Measurements from ENCODE around the gene CDH26. TPM values are rescaled to one million over a fixed set of nuclear protein-coding genes. Genes with fewer than 3 reads are reported as not detected.

The CDH26 gene
- total and polyA plus RNA-seq, 2 experiments from 2014 or later = 2.0 TPM

DNA sequence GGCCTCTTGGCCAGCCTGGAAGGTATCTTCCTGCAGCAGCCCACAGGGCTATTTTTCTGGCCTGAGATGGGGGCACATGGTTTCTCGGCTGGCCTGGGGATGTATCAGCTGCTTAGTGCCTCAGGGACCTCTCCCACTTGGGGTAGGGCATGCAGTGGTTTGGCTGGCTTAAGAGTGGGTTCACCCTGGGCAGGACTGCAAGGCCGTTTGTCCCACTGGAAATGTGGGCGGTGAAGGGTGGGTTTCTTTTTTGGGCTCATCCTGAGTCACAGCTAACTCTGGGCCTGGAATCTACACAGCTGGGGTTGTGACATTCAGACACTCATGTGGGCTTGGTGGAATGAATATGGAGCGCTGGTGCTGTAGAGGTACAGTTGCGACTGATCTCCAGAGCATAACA, 62.0 kb downstream of the CDH26 start:
- Mint-ChIP-seq H3K27me3 (ENCODE audit: insufficient read depth, low read depth, poor library complexity) (peaks cover 9% of the 10 kb centered on the region), H3K4me3 (no peak overlapping the region), H3K4me1 (no peaks in the 10 kb centered on the region), H3K36me3 (ENCODE audit: low read depth) (no peaks in the 10 kb centered on the region), H3K27ac (no peak overlapping the region), H3K9me3 (no peaks in the 10 kb centered on the region)
- H3F3A ChIP-seq (replicated peaks; ENCODE audit: low read depth) = no peaks in the 10 kb centered on the region
- H3K4me1 ChIP-seq (ENCODE audit: insufficient read depth) = no peaks in the 10 kb centered on the region
- H3K79me2 ChIP-seq (replicated peaks; ENCODE audit: insufficient read depth) = no peaks in the 10 kb centered on the region
- H3K9me2 ChIP-seq (ENCODE audit: insufficient read depth) = no peaks in the 10 kb centered on the region
- no peaks in the 10 kb centered on the region for H3K36me3 ChIP-seq (ENCODE audit: insufficient read depth)
- H3K4me2 ChIP-seq = no peak overlapping the region
- no peaks in the 10 kb centered on the region for H3K27me3 ChIP-seq (ENCODE audit: insufficient read depth)
- no peak overlapping the region for H3K27ac ChIP-seq (ENCODE audit: low read depth)
- no peaks in the 10 kb centered on the region for H4K20me1 ChIP-seq (replicated peaks; ENCODE audit: insufficient read depth)
- no peak for TF ChIP-seq CREB1 (CRISPR knock-in tag; IDR thresholded peaks at IDR 0.05; ENCODE audit: low read depth)
- TF ChIP-seq JUNB (IDR thresholded peaks at IDR 0.05; ENCODE audit: unreplicated experiment) = no peak
- TF ChIP-seq EZH2 (IDR thresholded peaks at IDR 0.05; ENCODE audit: low read depth, unreplicated experiment) = no peak
- TF ChIP-seq ZNF114 (CRISPR knock-in tag; IDR thresholded peaks at IDR 0.05) = no peak
- TF ChIP-seq, protein P1, sequence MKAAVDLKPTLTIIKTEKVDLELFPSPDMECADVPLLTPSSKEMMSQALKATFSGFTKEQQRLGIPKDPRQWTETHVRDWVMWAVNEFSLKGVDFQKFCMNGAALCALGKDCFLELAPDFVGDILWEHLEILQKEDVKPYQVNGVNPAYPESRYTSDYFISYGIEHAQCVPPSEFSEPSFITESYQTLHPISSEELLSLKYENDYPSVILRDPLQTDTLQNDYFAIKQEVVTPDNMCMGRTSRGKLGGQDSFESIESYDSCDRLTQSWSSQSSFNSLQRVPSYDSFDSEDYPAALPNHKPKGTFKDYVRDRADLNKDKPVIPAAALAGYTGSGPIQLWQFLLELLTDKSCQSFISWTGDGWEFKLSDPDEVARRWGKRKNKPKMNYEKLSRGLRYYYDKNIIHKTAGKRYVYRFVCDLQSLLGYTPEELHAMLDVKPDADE (IDR thresholded peaks at IDR 0.05) = no peak
- TF ChIP-seq ZNF331 (CRISPR knock-in tag; IDR thresholded peaks at IDR 0.05; ENCODE audit: low read depth) = no peak
- TF ChIP-seq EZH2phosphoT487 (IDR thresholded peaks at IDR 0.05; ENCODE audit: unreplicated experiment) = no peak
- no peak for TF ChIP-seq NANOG (IDR thresholded peaks at IDR 0.05; ENCODE audit: borderline replicate concordance)
- TF ChIP-seq STAT1 (IDR thresholded peaks at IDR 0.05; ENCODE audit: unreplicated experiment) = no peak
- DNase-seq (ENCODE audit: low spot score) (no peak), ATAC-seq (no peak)
- no peak overlapping the region for H2AFZ ChIP-seq
- H3K4me3 ChIP-seq = no peak overlapping the region

DNA sequence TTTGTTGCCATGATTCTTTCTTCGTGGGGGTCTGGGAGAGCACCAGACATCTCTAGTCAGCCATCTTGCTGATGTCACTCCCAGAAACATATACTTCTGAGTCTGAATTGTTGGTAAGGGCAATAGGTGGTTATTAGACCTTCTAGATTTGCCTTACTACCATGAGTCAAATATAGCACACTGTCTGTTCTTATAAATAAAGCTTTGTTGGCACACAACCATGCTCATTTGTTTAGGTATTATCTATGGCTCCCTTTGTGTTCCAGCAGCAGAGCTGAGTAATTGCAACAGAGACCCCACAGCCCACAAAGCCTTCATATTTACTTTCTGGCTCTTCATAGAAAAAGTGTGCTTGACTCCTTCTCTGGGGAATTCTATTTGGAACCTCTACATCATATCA, 62.9 kb downstream of the CDH26 start:
- Histone ChIP-seq H3K4me2 (no peak overlapping the region), H3K4me3 (no peak overlapping the region), H3F3A (replicated peaks; ENCODE audit: low read depth) (no peaks in the 10 kb centered on the region), H2AFZ (no peak overlapping the region), H3K27me3 (ENCODE audit: insufficient read depth) (no peaks in the 10 kb centered on the region), H3K79me2 (replicated peaks; ENCODE audit: insufficient read depth) (no peaks in the 10 kb centered on the region), H3K9me2 (ENCODE audit: insufficient read depth) (no peaks in the 10 kb centered on the region), H3K27ac (ENCODE audit: low read depth) (no peak overlapping the region), H3K36me3 (ENCODE audit: insufficient read depth) (no peaks in the 10 kb centered on the region), H4K20me1 (replicated peaks; ENCODE audit: insufficient read depth) (no peaks in the 10 kb centered on the region), H3K4me1 (ENCODE audit: insufficient read depth) (no peaks in the 10 kb centered on the region)
- Mint-ChIP-seq H3K4me3 (no peak overlapping the region), H3K36me3 (ENCODE audit: low read depth) (no peaks in the 10 kb centered on the region), H3K4me1 (no peaks in the 10 kb centered on the region), H3K27me3 (ENCODE audit: insufficient read depth, low read depth, poor library complexity) (peaks cover 5% of the 10 kb centered on the region), H3K27ac (no peak overlapping the region), H3K9me3 (no peaks in the 10 kb centered on the region)
- TF ChIP-seq ZNF114 (CRISPR knock-in tag; IDR thresholded peaks at IDR 0.05) = no peak
- TF ChIP-seq CREB1 (CRISPR knock-in tag; IDR thresholded peaks at IDR 0.05; ENCODE audit: low read depth) = no peak
- TF ChIP-seq STAT1 (IDR thresholded peaks at IDR 0.05; ENCODE audit: unreplicated experiment) = no peak
- no peak for TF ChIP-seq EZH2 (IDR thresholded peaks at IDR 0.05; ENCODE audit: low read depth, unreplicated experiment)
- no peak for TF ChIP-seq EZH2phosphoT487 (IDR thresholded peaks at IDR 0.05; ENCODE audit: unreplicated experiment)
- TF ChIP-seq, protein P2, sequence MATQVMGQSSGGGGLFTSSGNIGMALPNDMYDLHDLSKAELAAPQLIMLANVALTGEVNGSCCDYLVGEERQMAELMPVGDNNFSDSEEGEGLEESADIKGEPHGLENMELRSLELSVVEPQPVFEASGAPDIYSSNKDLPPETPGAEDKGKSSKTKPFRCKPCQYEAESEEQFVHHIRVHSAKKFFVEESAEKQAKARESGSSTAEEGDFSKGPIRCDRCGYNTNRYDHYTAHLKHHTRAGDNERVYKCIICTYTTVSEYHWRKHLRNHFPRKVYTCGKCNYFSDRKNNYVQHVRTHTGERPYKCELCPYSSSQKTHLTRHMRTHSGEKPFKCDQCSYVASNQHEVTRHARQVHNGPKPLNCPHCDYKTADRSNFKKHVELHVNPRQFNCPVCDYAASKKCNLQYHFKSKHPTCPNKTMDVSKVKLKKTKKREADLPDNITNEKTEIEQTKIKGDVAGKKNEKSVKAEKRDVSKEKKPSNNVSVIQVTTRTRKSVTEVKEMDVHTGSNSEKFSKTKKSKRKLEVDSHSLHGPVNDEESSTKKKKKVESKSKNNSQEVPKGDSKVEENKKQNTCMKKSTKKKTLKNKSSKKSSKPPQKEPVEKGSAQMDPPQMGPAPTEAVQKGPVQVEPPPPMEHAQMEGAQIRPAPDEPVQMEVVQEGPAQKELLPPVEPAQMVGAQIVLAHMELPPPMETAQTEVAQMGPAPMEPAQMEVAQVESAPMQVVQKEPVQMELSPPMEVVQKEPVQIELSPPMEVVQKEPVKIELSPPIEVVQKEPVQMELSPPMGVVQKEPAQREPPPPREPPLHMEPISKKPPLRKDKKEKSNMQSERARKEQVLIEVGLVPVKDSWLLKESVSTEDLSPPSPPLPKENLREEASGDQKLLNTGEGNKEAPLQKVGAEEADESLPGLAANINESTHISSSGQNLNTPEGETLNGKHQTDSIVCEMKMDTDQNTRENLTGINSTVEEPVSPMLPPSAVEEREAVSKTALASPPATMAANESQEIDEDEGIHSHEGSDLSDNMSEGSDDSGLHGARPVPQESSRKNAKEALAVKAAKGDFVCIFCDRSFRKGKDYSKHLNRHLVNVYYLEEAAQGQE (IDR thresholded peaks at IDR 0.05; ENCODE audit: unreplicated experiment) = no peak
- TF ChIP-seq, protein P3, sequence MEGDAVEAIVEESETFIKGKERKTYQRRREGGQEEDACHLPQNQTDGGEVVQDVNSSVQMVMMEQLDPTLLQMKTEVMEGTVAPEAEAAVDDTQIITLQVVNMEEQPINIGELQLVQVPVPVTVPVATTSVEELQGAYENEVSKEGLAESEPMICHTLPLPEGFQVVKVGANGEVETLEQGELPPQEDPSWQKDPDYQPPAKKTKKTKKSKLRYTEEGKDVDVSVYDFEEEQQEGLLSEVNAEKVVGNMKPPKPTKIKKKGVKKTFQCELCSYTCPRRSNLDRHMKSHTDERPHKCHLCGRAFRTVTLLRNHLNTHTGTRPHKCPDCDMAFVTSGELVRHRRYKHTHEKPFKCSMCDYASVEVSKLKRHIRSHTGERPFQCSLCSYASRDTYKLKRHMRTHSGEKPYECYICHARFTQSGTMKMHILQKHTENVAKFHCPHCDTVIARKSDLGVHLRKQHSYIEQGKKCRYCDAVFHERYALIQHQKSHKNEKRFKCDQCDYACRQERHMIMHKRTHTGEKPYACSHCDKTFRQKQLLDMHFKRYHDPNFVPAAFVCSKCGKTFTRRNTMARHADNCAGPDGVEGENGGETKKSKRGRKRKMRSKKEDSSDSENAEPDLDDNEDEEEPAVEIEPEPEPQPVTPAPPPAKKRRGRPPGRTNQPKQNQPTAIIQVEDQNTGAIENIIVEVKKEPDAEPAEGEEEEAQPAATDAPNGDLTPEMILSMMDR (conservative IDR thresholded peaks at IDR 0.05; ENCODE audit: low read depth in 2 of 2) = no peak
- TF ChIP-seq POLR2AphosphoS5 (IDR thresholded peaks at IDR 0.05; ENCODE audit: low read depth) = no peak
- no peak for TF ChIP-seq ZNF331 (CRISPR knock-in tag; IDR thresholded peaks at IDR 0.05; ENCODE audit: low read depth)
- DNase-seq (ENCODE audit: low spot score) (no peak), ATAC-seq (no peak)
